ENCODE measurements around the gene KCNG3. TPM values are rescaled to one million over a fixed set of nuclear protein-coding genes. Genes with fewer than 3 reads are reported as not detected.

Gene KCNG3
- total RNA-seq, 1 donor from 2014 or later, result 0.89 TPM

- intact Hi-C loops (cut with DNase I), result no loop called here
- ATAC-seq (no peak), DNase-seq (no peak)
- no peaks in the 10 kb centered on the region for H3K4me1 ChIP-seq
- no peak for TF ChIP-seq CTCF (IDR thresholded peaks at IDR 0.05)
- H3K36me3 ChIP-seq, result no peaks in the 10 kb centered on the region
- H3K27ac ChIP-seq, result no peak overlapping the region
- no peaks in the 10 kb centered on the region for H3K27me3 ChIP-seq (ENCODE audit: low read depth)
- H3K4me3 ChIP-seq, result no peak overlapping the region
- no peaks in the 10 kb centered on the region for H3K9me3 ChIP-seq
Measured at GRCh38 chr2:42480402-42480801, 13.4 kb downstream of the KCNG3 start.

GRCh38 chr2:42474765-42475454, 18.9 kb downstream of the KCNG3 start:
- H3K27ac ChIP-seq, result no peak overlapping the region
- no peak for TF ChIP-seq CTCF (IDR thresholded peaks at IDR 0.05)
- H3K27me3 ChIP-seq (ENCODE audit: low read depth), result no peaks in the 10 kb centered on the region
- no peak for ATAC-seq
- no peaks in the 10 kb centered on the region for H3K36me3 ChIP-seq
- intact Hi-C loops (cut with DNase I), result no loop called here
- no peak for DNase-seq
- no peak overlapping the region for H3K4me3 ChIP-seq
- H3K4me1 ChIP-seq, result no peaks in the 10 kb centered on the region
- H3K9me3 ChIP-seq, result no peaks in the 10 kb centered on the region

- H3K36me3 ChIP-seq, result no peaks in the 10 kb centered on the region
- no peak overlapping the region for H3K4me3 ChIP-seq
- DNase-seq (no peak), ATAC-seq (no peak)
- H3K27me3 ChIP-seq (ENCODE audit: low read depth), result no peaks in the 10 kb centered on the region
- intact Hi-C loops (cut with DNase I), result no loop called here
- H3K4me1 ChIP-seq, result no peaks in the 10 kb centered on the region
- TF ChIP-seq CTCF (IDR thresholded peaks at IDR 0.05), result no peak
- no peaks in the 10 kb centered on the region for H3K9me3 ChIP-seq
- no peak overlapping the region for H3K27ac ChIP-seq
Measured at GRCh38 chr2:42470706-42471105, 23.1 kb downstream of the KCNG3 start.

GRCh38 chr2:42464631-42465030, 29.2 kb downstream of the KCNG3 start:
- Histone ChIP-seq H3K27ac (no peak overlapping the region), H3K27me3 (ENCODE audit: low read depth) (no peaks in the 10 kb centered on the region)
- intact Hi-C loops (cut with DNase I), result no loop called here

GRCh38 chr2:42463570-42463969, 30.2 kb downstream of the KCNG3 start:
- DNase-seq (no peak), ATAC-seq (no peak)
- H3K4me1 ChIP-seq, result no peaks in the 10 kb centered on the region
- no peak for TF ChIP-seq CTCF (IDR thresholded peaks at IDR 0.05)
- H3K27me3 ChIP-seq (ENCODE audit: low read depth), result no peaks in the 10 kb centered on the region
- H3K4me3 ChIP-seq, result no peak overlapping the region
- H3K27ac ChIP-seq, result no peak overlapping the region
- intact Hi-C loops (cut with DNase I), result no loop called here
- no peaks in the 10 kb centered on the region for H3K36me3 ChIP-seq
- no peaks in the 10 kb centered on the region for H3K9me3 ChIP-seq

More at GRCh38 chr2:42464631-42465030, 29.2 kb downstream of the KCNG3 start:
- Histone ChIP-seq H3K4me1 (no peaks in the 10 kb centered on the region), H3K4me3 (no peak overlapping the region), H3K9me3 (no peaks in the 10 kb centered on the region), H3K36me3 (no peaks in the 10 kb centered on the region)
- TF ChIP-seq CTCF (IDR thresholded peaks at IDR 0.05), result no peak
- DNase-seq (no peak), ATAC-seq (no peak)

All from lower lobe of right lung (tissue), 2 donors.